IPS-20b (cell line): ENCODE measurements around the gene FKRP.

ENCODE experiments used
- H3K27ac ChIP-seq: one replicate; pipeline ENCODE4 v1.5.1; 2013; ENCODE audit warnings: low read length
- H3K27me3 ChIP-seq: 2 replicates; pipeline ENCODE4 v1.6.1; 2013; ENCODE audit warnings: mild to moderate bottlenecking, low read length, inconsistent platforms; ENCODE audit not compliant: insufficient read depth
- H3K36me3 ChIP-seq: 2 replicates; pipeline ENCODE4 v1.6.1; 2013; ENCODE audit warnings: low read depth, mild to moderate bottlenecking, inconsistent platforms, low read length, moderate library complexity; ENCODE audit not compliant: insufficient read depth
- H3K4me1 ChIP-seq: 2 replicates; pipeline ENCODE4 v1.6.1; 2013; ENCODE audit warnings: mild to moderate bottlenecking, control low read depth, inconsistent platforms, low read length, moderate library complexity; ENCODE audit not compliant: insufficient read depth
- H3K4me3 ChIP-seq: 2 replicates; pipeline ENCODE4 v1.5.1; 2013; ENCODE audit warnings: mild to moderate bottlenecking, low read length, inconsistent platforms
- H3K9ac ChIP-seq: 2 replicates; pipeline ENCODE4 v1.6.1; 2013; ENCODE audit warnings: low read depth, mild to moderate bottlenecking, inconsistent platforms, low read length, moderate library complexity
- H3K9me3 ChIP-seq: 2 replicates; pipeline ENCODE4 v1.6.1; 2013; ENCODE audit warnings: mild to moderate bottlenecking, low read depth, low read length, inconsistent platforms; ENCODE audit not compliant: insufficient read depth

Gene FKRP

GRCh38 chr19:46721269-46722003, 24.4 kb upstream of the FKRP start:
- H3K4me3 ChIP-seq: no peak overlapping the region
- peaks cover 4% of the 10 kb centered on the region; the same call in 1 of the 2 replicates for H3K4me1 ChIP-seq
- H3K9ac ChIP-seq: no peak overlapping the region
- H3K36me3 ChIP-seq: peaks cover 65% of the 10 kb centered on the region
- H3K27ac ChIP-seq: no peak overlapping the region
- H3K27me3 ChIP-seq: no peaks in the 10 kb centered on the region
- H3K9me3 ChIP-seq: no peaks in the 10 kb centered on the region

- Histone ChIP-seq H3K36me3 (peaks cover 71% of the 10 kb centered on the region), H3K9me3 (no peaks in the 10 kb centered on the region), H3K4me1 (peaks cover 4% of the 10 kb centered on the region; the same call in 1 of the 2 replicates), H3K9ac (no peak overlapping the region), H3K27me3 (no peaks in the 10 kb centered on the region), H3K27ac (no peak overlapping the region), H3K4me3 (no peak overlapping the region)
These were observed 23.9 kb upstream of the FKRP start for GRCh38 chr19:46722004-46722380.

GRCh38 chr19:46722421-46723022, 23.3 kb upstream of the FKRP start:
- Histone ChIP-seq H3K9me3 (no peaks in the 10 kb centered on the region), H3K4me3 (no peak overlapping the region), H3K27ac (no peak overlapping the region), H3K27me3 (no peaks in the 10 kb centered on the region), H3K9ac (no peak overlapping the region), H3K4me1 (peaks cover 4% of the 10 kb centered on the region; the same call in 1 of the 2 replicates), H3K36me3 (peaks cover 76% of the 10 kb centered on the region)

GRCh38 chr19:46723023-46723461, 22.8 kb upstream of the FKRP start:
- H3K9ac ChIP-seq: no peak overlapping the region
- H3K36me3 ChIP-seq: peaks cover 81% of the 10 kb centered on the region
- H3K4me3 ChIP-seq: no peak overlapping the region

GRCh38 chr19:46723471-46723870, 22.4 kb upstream of the FKRP start:
- Histone ChIP-seq H3K4me3 (no peak overlapping the region), H3K9me3 (no peaks in the 10 kb centered on the region), H3K27ac (no peak overlapping the region), H3K4me1 (no peaks in the 10 kb centered on the region), H3K36me3 (peaks cover 85% of the 10 kb centered on the region), H3K9ac (no peak overlapping the region), H3K27me3 (no peaks in the 10 kb centered on the region)

More at GRCh38 chr19:46723023-46723461, 22.8 kb upstream of the FKRP start:
- H3K27ac ChIP-seq: no peak overlapping the region
- no peaks in the 10 kb centered on the region for H3K27me3 ChIP-seq
- H3K9me3 ChIP-seq: no peaks in the 10 kb centered on the region
- no peaks in the 10 kb centered on the region; the same call in 1 of the 2 replicates for H3K4me1 ChIP-seq

- H3K36me3 ChIP-seq: peaks cover 95% of the 10 kb centered on the region
These were observed 21.4 kb upstream of the FKRP start for GRCh38 chr19:46724468-46724867.

GRCh38 chr19:46725036-46725820, 20.6 kb upstream of the FKRP start:
- H3K9ac ChIP-seq: no peak overlapping the region
- no peaks in the 10 kb centered on the region for H3K9me3 ChIP-seq
- peaks cover 98% of the 10 kb centered on the region for H3K36me3 ChIP-seq
- H3K4me3 ChIP-seq: no peak overlapping the region
- H3K27ac ChIP-seq: no peak overlapping the region
- H3K27me3 ChIP-seq: no peaks in the 10 kb centered on the region
- H3K4me1 ChIP-seq: no peaks in the 10 kb centered on the region; the same call in 1 of the 2 replicates

More at GRCh38 chr19:46724468-46724867, 21.4 kb upstream of the FKRP start:
- Histone ChIP-seq H3K9ac (no peak overlapping the region), H3K4me1 (no peaks in the 10 kb centered on the region; the same call in 1 of the 2 replicates), H3K27ac (no peak overlapping the region), H3K4me3 (no peak overlapping the region), H3K27me3 (no peaks in the 10 kb centered on the region), H3K9me3 (no peaks in the 10 kb centered on the region)

- H3K9ac ChIP-seq: no peak overlapping the region
- no peak overlapping the region for H3K4me3 ChIP-seq
- no peaks in the 10 kb centered on the region; the same call in 1 of the 2 replicates for H3K4me1 ChIP-seq
- no peaks in the 10 kb centered on the region for H3K27me3 ChIP-seq
- H3K9me3 ChIP-seq: no peaks in the 10 kb centered on the region
- no peak overlapping the region for H3K27ac ChIP-seq
- peaks cover 98% of the 10 kb centered on the region for H3K36me3 ChIP-seq
These were observed 19.9 kb upstream of the FKRP start for GRCh38 chr19:46725859-46726393.

- Histone ChIP-seq H3K9ac (no peak overlapping the region), H3K27ac (no peak overlapping the region), H3K36me3 (peaks cover 97% of the 10 kb centered on the region), H3K4me1 (no peaks in the 10 kb centered on the region; the same call in 1 of the 2 replicates), H3K27me3 (no peaks in the 10 kb centered on the region), H3K4me3 (no peak overlapping the region), H3K9me3 (no peaks in the 10 kb centered on the region)
These were observed 19.3 kb upstream of the FKRP start for GRCh38 chr19:46726551-46726950.

- Histone ChIP-seq H3K9me3 (no peaks in the 10 kb centered on the region), H3K27ac (no peak overlapping the region), H3K36me3 (peaks cover 97% of the 10 kb centered on the region), H3K4me3 (no peak overlapping the region), H3K27me3 (no peaks in the 10 kb centered on the region), H3K9ac (no peak overlapping the region), H3K4me1 (no peaks in the 10 kb centered on the region; the same call in 1 of the 2 replicates)
These were observed 18.8 kb upstream of the FKRP start for GRCh38 chr19:46726971-46727501.

- H3K27me3 ChIP-seq: no peaks in the 10 kb centered on the region
- no peaks in the 10 kb centered on the region; the same call in 1 of the 2 replicates for H3K4me1 ChIP-seq
- no peak overlapping the region for H3K9ac ChIP-seq
- H3K36me3 ChIP-seq: peaks cover 97% of the 10 kb centered on the region
- no peak overlapping the region for H3K27ac ChIP-seq
- no peaks in the 10 kb centered on the region for H3K9me3 ChIP-seq
- no peak overlapping the region for H3K4me3 ChIP-seq
These were observed 18.1 kb upstream of the FKRP start for GRCh38 chr19:46727757-46728156.
